GM18870 (cell line): ENCODE measurements around the gene RNF182.
"Not testable (repeated sequence)": the region's sequence is repeated elsewhere in the genome, so short reads cannot be mapped to it uniquely, and the experiment has no call there.

Source experiments
- ATAC-seq: cut with Tn5 transposase; IDR thresholded peaks from one replicate; pipeline ENCODE4 v1.9.1; 2021; ENCODE audit warnings: moderate library complexity; ENCODE audit not compliant: unreplicated experiment

The RNF182 gene

GRCh38 chr6:13916230-13916944, 8.4 kb upstream of the RNF182 start:
- no peak for ATAC-seq

GRCh38 chr6:13917141-13917540, 7.6 kb upstream of the RNF182 start:
- no peak for ATAC-seq

- no peak for ATAC-seq
Measured at GRCh38 chr6:13918686-13919250, 6.0 kb upstream of the RNF182 start.

- no peak for ATAC-seq
Measured at GRCh38 chr6:13919861-13920260, 4.9 kb upstream of the RNF182 start.

- ATAC-seq, result no peak
Measured at GRCh38 chr6:13920552-13920951, 4.2 kb upstream of the RNF182 start.

GRCh38 chr6:13922750-13923149, 2.0 kb upstream of the RNF182 start:
- no peak for ATAC-seq

- no peak for ATAC-seq
Measured at GRCh38 chr6:13923527-13924145, 1.1 kb upstream of the RNF182 start.

- no peak for ATAC-seq
Measured at GRCh38 chr6:13924146-13924948, 405 bp upstream of the RNF182 start.

GRCh38 chr6:13926378-13926777, 1.6 kb downstream of the RNF182 start:
- ATAC-seq, result no peak

GRCh38 chr6:13927203-13927602, 2.5 kb downstream of the RNF182 start:
- ATAC-seq, result no peak

- no peak for ATAC-seq
Measured at GRCh38 chr6:13929196-13929595, 4.4 kb downstream of the RNF182 start.

GRCh38 chr6:13931797-13932402, 7.1 kb downstream of the RNF182 start:
- ATAC-seq, result no peak

- ATAC-seq, result no peak
Measured at GRCh38 chr6:13932785-13933184, 8.0 kb downstream of the RNF182 start.

GRCh38 chr6:13934721-13935120, 10.0 kb downstream of the RNF182 start:
- ATAC-seq, result no peak

- ATAC-seq, result no peak
Measured at GRCh38 chr6:13935190-13935880, 10.6 kb downstream of the RNF182 start.

- not testable (repeated sequence) for ATAC-seq
Measured at GRCh38 chr6:13935881-13936261, 11.1 kb downstream of the RNF182 start.

GRCh38 chr6:13941902-13942301, 17.1 kb downstream of the RNF182 start:
- ATAC-seq, result no peak

GRCh38 chr6:13943943-13944342, 19.2 kb downstream of the RNF182 start:
- ATAC-seq, result no peak

GRCh38 chr6:13946506-13946905, 21.8 kb downstream of the RNF182 start:
- no peak for ATAC-seq

GRCh38 chr6:13947611-13948178, 22.9 kb downstream of the RNF182 start:
- no peak for ATAC-seq
